H1 (cell line): ENCODE data around the gene PSMB5. TPM values are rescaled to one million over a fixed set of nuclear protein-coding genes. Genes with fewer than 3 reads are reported as not detected.

Experiments
- CTCF ChIA-PET: fragments of 300-600 bp; sonication (Branson Sonifier 250); formaldehyde crosslinking; loops from one replicate; lab custom pipeline; 2021; ENCODE audit not compliant: partially characterized antibody; lab: Charles Lee
- POLR2A ChIA-PET: fragments of 300-600 bp; sonication (Branson Sonifier 250); formaldehyde crosslinking; loops from one replicate; lab custom pipeline; 2021; ENCODE audit warnings: inconsistent platforms; ENCODE audit not compliant: partially characterized antibody; lab: Charles Lee
- DNase-seq, 2 experiments: peaks; one replicate each; pipeline versions ENCODE4 v3.0.0 to v3.0.0-alpha.2; 2010 to 2022; ENCODE audit warnings: low spot score in 2 of 2, low read depth in 1 of 2, mixed read lengths in 1 of 2
- FAIRE-seq: peaks from 2 replicates; lab custom pipeline; 2011; peaks lifted over from hg19 to GRCh38; lab: Jason Lieb, UNC
- H2AFZ ChIP-seq: 2 replicates; pipeline ENCODE4 v1.8.1; 2012; ENCODE audit warnings: low read length, inconsistent platforms
- H2AK5ac ChIP-seq: 2 replicates; pipeline ENCODE4 v1.6.1; 2013; ENCODE audit warnings: low read depth, low read length
- H2BK120ac ChIP-seq: replicated peaks from 2 replicates; pipeline ENCODE3; 2013; ENCODE audit warnings: low read depth, low read length, inconsistent platforms
- H2BK12ac ChIP-seq: 2 replicates; pipeline ENCODE4 v1.6.1; 2013; ENCODE audit warnings: low read depth, low read length
- H2BK15ac ChIP-seq: 2 replicates; pipeline ENCODE4 v1.6.1; 2013; ENCODE audit warnings: low read length
- H2BK20ac ChIP-seq: 2 replicates; pipeline ENCODE4 v1.6.1; 2013; ENCODE audit warnings: low read length
- H2BK5ac ChIP-seq: 2 replicates; pipeline ENCODE4 v1.6.1; 2013; ENCODE audit warnings: low read depth, low read length
- H3K14ac ChIP-seq: 2 replicates; pipeline ENCODE4 v1.6.1; 2013; ENCODE audit warnings: inconsistent platforms; ENCODE audit not compliant: insufficient read length
- H3K18ac ChIP-seq: 2 replicates; pipeline ENCODE4 v1.6.1; 2013; ENCODE audit warnings: low read length; ENCODE audit errors: extremely low read depth
- H3K23ac ChIP-seq: 2 replicates; pipeline ENCODE4 v1.6.1; 2013; ENCODE audit warnings: inconsistent platforms; ENCODE audit not compliant: insufficient read length
- H3K23me2 ChIP-seq: 2 replicates; pipeline ENCODE4 v1.6.1; 2013; ENCODE audit warnings: low read depth, low read length
- H3K27ac ChIP-seq: 2 replicates; pipeline ENCODE4 v1.6.1; 2011; ENCODE audit warnings: low read depth, low read length, inconsistent platforms
- H3K27me3 ChIP-seq, 4 experiments: replicated peaks in 1 of 4; 1 replicate in 1 of 4; 2 replicates in 3 of 4; pipeline versions ENCODE4 v1.6.1 to v1.8.1; 2011 to 2013; ENCODE audit warnings: low read length in 3 of 4, mild to moderate bottlenecking in 3 of 4, inconsistent platforms in 2 of 4, mixed read lengths in 2 of 4, moderate library complexity in 1 of 4; ENCODE audit not compliant: control insufficient read depth in 3 of 4, insufficient read depth in 3 of 4; ENCODE audit errors: extremely low read depth in 1 of 4
- H3K36me3 ChIP-seq, 4 experiments: 2 replicates each; pipeline versions ENCODE4 v1.6.1 to v1.8.1; 2011 to 2013; ENCODE audit warnings: mild to moderate bottlenecking in 4 of 4, low read length in 3 of 4, moderate library complexity in 2 of 4, control low read depth in 1 of 4, inconsistent platforms in 1 of 4; ENCODE audit not compliant: insufficient read depth in 4 of 4, control insufficient read depth in 2 of 4
- H3K4ac ChIP-seq: replicated peaks from 2 replicates; pipeline ENCODE3; 2013; ENCODE audit warnings: low read length, low read depth, mixed read lengths, inconsistent platforms; ENCODE audit not compliant: insufficient read length
- H3K4me1 ChIP-seq, 4 experiments: replicated peaks in 1 of 4; 1 replicate in 1 of 4; 2 replicates in 3 of 4; pipeline versions ENCODE4 v1.6.1 to v1.8.1; 2011 to 2013; ENCODE audit warnings: low read length in 3 of 4, inconsistent platforms in 2 of 4, mixed read lengths in 1 of 4; ENCODE audit not compliant: insufficient read depth in 4 of 4, control insufficient read depth in 3 of 4
- H3K4me2 ChIP-seq, 2 experiments: 2 replicates each; pipeline versions ENCODE4 v1.6.1 to v1.8.1; 2011 to 2013; ENCODE audit warnings: low read depth in 2 of 2, low read length in 2 of 2, control low read depth in 1 of 2, inconsistent platforms in 1 of 2, mild to moderate bottlenecking in 1 of 2; ENCODE audit not compliant: insufficient read depth in 1 of 2
- H3K4me3 ChIP-seq, 4 experiments: fragments of 200-600, 300-600 bp in 1 of 4; sonication (generic), shearing (Covaris generic), sonication (Bioruptor Twin) in 1 of 4; 2 replicates each; pipeline versions ENCODE4 v1.5.1 to v1.8.1; 2011 to 2016; ENCODE audit warnings: low read length in 4 of 4, low read depth in 3 of 4, control low read depth in 2 of 4, inconsistent platforms in 2 of 4, mild to moderate bottlenecking in 2 of 4, mixed read lengths in 1 of 4, moderate library complexity in 1 of 4; ENCODE audit not compliant: insufficient read depth in 2 of 4; ENCODE audit errors: extremely low read depth in 1 of 4
- H3K56ac ChIP-seq: replicated peaks from 2 replicates; pipeline ENCODE3; 2013; ENCODE audit warnings: low read depth, mild to moderate bottlenecking, mixed read lengths, low read length, inconsistent platforms; ENCODE audit not compliant: insufficient read length
- H3K79me1 ChIP-seq: 2 replicates; pipeline ENCODE4 v1.6.1; 2013; ENCODE audit warnings: low read depth, low read length, control low read depth
- H3K79me2 ChIP-seq, 2 experiments: 2 replicates each; pipeline versions ENCODE4 v1.6.1 to v1.8.1; 2012 to 2013; ENCODE audit warnings: low read length in 2 of 2, mild to moderate bottlenecking in 2 of 2, inconsistent platforms in 1 of 2; ENCODE audit not compliant: insufficient read depth in 2 of 2, control insufficient read depth in 1 of 2
- H3K9ac ChIP-seq, 4 experiments: replicated peaks in 1 of 4; 1 replicate in 1 of 4; 2 replicates in 3 of 4; pipeline versions ENCODE4 v1.6.1 to v1.8.1; 2011 to 2013; ENCODE audit warnings: low read depth in 3 of 4, low read length in 3 of 4, control low read depth in 2 of 4, mild to moderate bottlenecking in 2 of 4, moderate library complexity in 2 of 4, inconsistent platforms in 1 of 4; ENCODE audit errors: extremely low read depth in 1 of 4
- H3K9me3 ChIP-seq, 2 experiments: 2 replicates each; pipeline versions ENCODE4 v1.6.1 to v1.8.1; 2012 to 2013; ENCODE audit warnings: mild to moderate bottlenecking in 2 of 2, moderate library complexity in 2 of 2, control low read depth in 1 of 2, inconsistent platforms in 1 of 2, low read depth in 1 of 2, low read length in 1 of 2, mixed read lengths in 1 of 2; ENCODE audit not compliant: insufficient read depth in 2 of 2
- H4K20me1 ChIP-seq, 2 experiments: replicated peaks in 1 of 2; 2 replicates each; pipeline versions ENCODE3 to v1.8.1; 2011 to 2013; ENCODE audit warnings: inconsistent platforms in 2 of 2, low read length in 2 of 2, mild to moderate bottlenecking in 1 of 2; ENCODE audit not compliant: insufficient read depth in 2 of 2, control insufficient read depth in 1 of 2
- H4K5ac ChIP-seq: 2 replicates; pipeline ENCODE4 v1.6.1; 2013; ENCODE audit warnings: low read length, low read depth, mixed read lengths, inconsistent platforms; ENCODE audit not compliant: insufficient read length
- H4K8ac ChIP-seq: 2 replicates; pipeline ENCODE4 v1.8.0; 2013; ENCODE audit warnings: mild to moderate bottlenecking, moderate library complexity, low read length, inconsistent platforms; ENCODE audit not compliant: insufficient read depth; ENCODE audit errors: extremely low read depth
- H4K91ac ChIP-seq: replicated peaks from 2 replicates; pipeline ENCODE3; 2013; ENCODE audit warnings: low read length, mixed read lengths, inconsistent platforms; ENCODE audit not compliant: insufficient read length
- JUN ChIP-seq: IDR thresholded peaks from 2 replicates; pipeline ENCODE4 v1.6.1; 2011; ENCODE audit warnings: low read depth, mild to moderate bottlenecking, improper control_type of control experiment, low read length
- KDM1A ChIP-seq: fragments of 200-600, 300-600 bp; sonication (generic); IDR thresholded peaks from 2 replicates; pipeline ENCODE4 v1.7.1; 2016; ENCODE audit warnings: mild to moderate bottlenecking, low read length, borderline replicate concordance
- MAFK ChIP-seq: IDR thresholded peaks from 2 replicates; pipeline ENCODE4 v1.6.1; 2012; ENCODE audit warnings: low read depth, mild to moderate bottlenecking, improper control_type of control experiment, low read length
- RXRA ChIP-seq: IDR thresholded peaks from 2 replicates; pipeline ENCODE4 v1.6.1; 2011; ENCODE audit warnings: low read depth, mild to moderate bottlenecking, low read length, moderate library complexity; ENCODE audit not compliant: insufficient read depth
- SIRT6 ChIP-seq: IDR thresholded peaks from one replicate; pipeline ENCODE4 v1.7.1; 2012; ENCODE audit warnings: low read length, inconsistent platforms
- SIX5 ChIP-seq: IDR thresholded peaks from 2 replicates; pipeline ENCODE4 v1.6.1; 2011; ENCODE audit warnings: mild to moderate bottlenecking, low read depth, low read length
- YY1 ChIP-seq: IDR thresholded peaks from 2 replicates; pipeline ENCODE4 v1.6.1; 2011; ENCODE audit warnings: low read depth, mild to moderate bottlenecking, low read length
- WGBS, 2 experiments: shearing (Covaris generic) in 1 of 2; methylation state at CpG; one replicate each; pipeline versions ENCODE4 v1.1.6 to v1.1.7; 2013 to 2015; ENCODE audit warnings: low lambda C conversion rate in 2 of 2, mixed read lengths in 2 of 2, inconsistent platforms in 1 of 2, low coverage in 1 of 2, missing lambda C conversion rate in 1 of 2; ENCODE audit not compliant: insufficient replicate concordance in 2 of 2, insufficient coverage in 1 of 2, insufficient read length in 1 of 2; ENCODE audit errors: extremely low coverage in 1 of 2, missing lambda C conversion rate in 1 of 2; 5-methylcytosine and 5-hydroxymethylcytosine counted together
- polyA plus RNA-seq, 7 experiments: library from polyadenylated mRNA; depleted of rRNA in 3 of 7; stranded (reverse) in 5 of 7; unstranded in 2 of 7; fragments of >200 nt in 5 of 7; fragments of 200-250 nt in 2 of 7; gene quantifications; 1 replicate in 5 of 7; 2 replicates in 1 of 7; 4 replicates in 1 of 7; pipeline versions ENCODE4 v1.2.1 to v1.2.3, GENCODE V29; 2011 to 2013; ENCODE audit warnings: missing spikeins in 2 of 7, mixed read lengths in 2 of 7
- total RNA-seq: library from RNA; stranded (reverse); fragmentation: NEBNext Ultra II Directional; extraction: Animal tissue kit (Norgen Biotek cat#: 25700); gene quantifications from 2 replicates; pipeline ENCODE4 v1.2.1, GENCODE V29; 2021
- TF ChIP-seq, protein P1 (sequence below): IDR thresholded peaks from 2 replicates; pipeline ENCODE4 v1.6.1; 2012; ENCODE audit warnings: low read length, inconsistent platforms
- TF ChIP-seq, protein P2 (sequence below): IDR thresholded peaks from 2 replicates; pipeline ENCODE4 v1.6.1; 2012; ENCODE audit warnings: inconsistent platforms

The PSMB5 gene
- total and polyA plus RNA-seq, 2 of the 8 experiments (the other 6 are each of a cell fraction or from before 2014, with no cell fraction given) = 254 to 510 TPM

GRCh38 chr14:23002592-23002991 is 32.1 kb downstream of the PSMB5 start:
- Histone ChIP-seq H3K4me1 (peaks cover 2 to 4% (median 4%) of the 10 kb centered on the region in 4 experiments; a peak in 5 of 7 replicates), H3K27me3 (no peaks in the 10 kb centered on the region), H3K14ac (no peak overlapping the region), H3K36me3 (no peaks in the 10 kb centered on the region), H3K27ac (no peak overlapping the region), H4K20me1 (no peaks in the 10 kb centered on the region), H2BK120ac (no peak overlapping the region), H3K23me2 (peaks cover 6% of the 10 kb centered on the region), H2AK5ac (no peak overlapping the region), H3K4ac (no peak overlapping the region), H2BK5ac (no peak overlapping the region), H2BK12ac (no peak overlapping the region), H3K23ac (no peak overlapping the region), H3K18ac (no peak overlapping the region), H2AFZ (no peak overlapping the region), H4K5ac (no peak overlapping the region)
- CTCF ChIA-PET = interaction anchor here (0.7 to 23.0 kb wide), 3 partner anchors 16 to 92 kb away, joined by 4 to 785 read pairs (median 54); partner anchors contain the start of genes ACIN1, CDH24 and PSMB11
- TF ChIP-seq YY1 (no peak), SIRT6 (no peak), KDM1A (no peak), SIX5 (no peak), RXRA (no peak), JUN (no peak), MAFK (no peak)
- TF ChIP-seq, protein P1, sequence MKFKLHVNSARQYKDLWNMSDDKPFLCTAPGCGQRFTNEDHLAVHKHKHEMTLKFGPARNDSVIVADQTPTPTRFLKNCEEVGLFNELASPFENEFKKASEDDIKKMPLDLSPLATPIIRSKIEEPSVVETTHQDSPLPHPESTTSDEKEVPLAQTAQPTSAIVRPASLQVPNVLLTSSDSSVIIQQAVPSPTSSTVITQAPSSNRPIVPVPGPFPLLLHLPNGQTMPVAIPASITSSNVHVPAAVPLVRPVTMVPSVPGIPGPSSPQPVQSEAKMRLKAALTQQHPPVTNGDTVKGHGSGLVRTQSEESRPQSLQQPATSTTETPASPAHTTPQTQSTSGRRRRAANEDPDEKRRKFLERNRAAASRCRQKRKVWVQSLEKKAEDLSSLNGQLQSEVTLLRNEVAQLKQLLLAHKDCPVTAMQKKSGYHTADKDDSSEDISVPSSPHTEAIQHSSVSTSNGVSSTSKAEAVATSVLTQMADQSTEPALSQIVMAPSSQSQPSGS = no peak
- TF ChIP-seq, protein P2, sequence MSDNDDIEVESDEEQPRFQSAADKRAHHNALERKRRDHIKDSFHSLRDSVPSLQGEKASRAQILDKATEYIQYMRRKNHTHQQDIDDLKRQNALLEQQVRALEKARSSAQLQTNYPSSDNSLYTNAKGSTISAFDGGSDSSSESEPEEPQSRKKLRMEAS = no peak
- TF ChIP-seq, all 59 proteins: peak for 0
- H4K91ac ChIP-seq = no peak overlapping the region
- POLR2A ChIA-PET = interaction anchor here (0.9 to 12.2 kb wide), 3 partner anchors 16 to 27 kb away, joined by 3 to 133 read pairs (median 3); partner anchors contain the start of gene AJUBA
- H3K4me3 ChIP-seq = no peak overlapping the region
- WGBS, 2 experiments = 93% methylated on average over 3 of the region's 3 CpGs; no CpG with 5 or more reads in 1 of the 2 experiments
- H4K8ac ChIP-seq = no peak overlapping the region
- H3K9me3 ChIP-seq = no peaks in the 10 kb centered on the region
- no peaks in the 10 kb centered on the region for H3K79me1 ChIP-seq
- H3K56ac ChIP-seq = no peak overlapping the region
- H3K79me2 ChIP-seq = no peaks in the 10 kb centered on the region
- H3K4me2 ChIP-seq = no peak overlapping the region
- no peak for FAIRE-seq
- no peak for DNase-seq
- H2BK20ac ChIP-seq = no peak overlapping the region
- no peak overlapping the region for H2BK15ac ChIP-seq
- no peak overlapping the region for H3K9ac ChIP-seq
